KMS-11 (cell line): ENCODE measurements around the gene AKNA.

Experiments
- H2AFZ ChIP-seq: fragments of 200-600 bp; sonication (generic); 2 replicates; pipeline ENCODE4 v1.6.1; 2016; ENCODE audit warnings: antibody characterized with exemption, mixed run types, low read depth
- H3K27ac ChIP-seq: fragments of 200-600 bp; sonication (generic); 2 replicates; pipeline ENCODE4 v1.6.1; 2016; ENCODE audit warnings: mild to moderate bottlenecking, mixed run types
- H3K27me3 ChIP-seq: fragments of 200-600 bp; sonication (generic); 2 replicates; pipeline ENCODE4 v1.6.1; 2017; ENCODE audit warnings: mild to moderate bottlenecking, low read depth, mixed run types, moderate library complexity; ENCODE audit not compliant: insufficient read depth
- H3K36me3 ChIP-seq: fragments of 200-600 bp; sonication (generic); 2 replicates; pipeline ENCODE4 v1.6.1; 2017; ENCODE audit warnings: mild to moderate bottlenecking, mixed run types; ENCODE audit not compliant: insufficient read depth
- H3K4me1 ChIP-seq: fragments of 200-600 bp; sonication (generic); 2 replicates; pipeline ENCODE4 v1.6.1; 2016; ENCODE audit warnings: mild to moderate bottlenecking, low read depth, mixed run types; ENCODE audit not compliant: poor library complexity, severe bottlenecking
- H3K4me2 ChIP-seq: fragments of 200-600 bp; sonication (generic); 2 replicates; pipeline ENCODE4 v1.7.0; 2016; ENCODE audit warnings: mild to moderate bottlenecking, mixed run types
- H3K4me3 ChIP-seq: fragments of 200-600 bp; sonication (generic); IDR thresholded peaks from 2 replicates; pipeline ENCODE4 v1.6.1; 2017; ENCODE audit warnings: low read depth, low read length, mixed read lengths; ENCODE audit not compliant: insufficient read depth
- H3K79me2 ChIP-seq: fragments of 200-600 bp; sonication (generic); 2 replicates; pipeline ENCODE4 v1.6.1; 2016; ENCODE audit warnings: low read depth, mixed run types; ENCODE audit not compliant: insufficient read depth
- H3K9ac ChIP-seq: fragments of 200-600 bp; sonication (generic); 2 replicates; pipeline ENCODE4 v1.6.1; 2016; ENCODE audit warnings: mild to moderate bottlenecking, mixed run types
- H4K20me1 ChIP-seq: fragments of 200-600 bp; sonication (generic); 2 replicates; pipeline ENCODE4 v1.6.1; 2016; ENCODE audit warnings: mild to moderate bottlenecking, mixed run types; ENCODE audit not compliant: insufficient read depth
- TF ChIP-seq, protein P1 (sequence below): fragments of 200-600 bp; sonication (generic); conservative IDR thresholded peaks from 2 replicates; pipeline ENCODE4 v1.6.1; 2017; ENCODE audit warnings: low read depth, mild to moderate bottlenecking, antibody characterized with exemption, low read length, moderate library complexity, mixed read lengths

AKNA gene

DNA sequence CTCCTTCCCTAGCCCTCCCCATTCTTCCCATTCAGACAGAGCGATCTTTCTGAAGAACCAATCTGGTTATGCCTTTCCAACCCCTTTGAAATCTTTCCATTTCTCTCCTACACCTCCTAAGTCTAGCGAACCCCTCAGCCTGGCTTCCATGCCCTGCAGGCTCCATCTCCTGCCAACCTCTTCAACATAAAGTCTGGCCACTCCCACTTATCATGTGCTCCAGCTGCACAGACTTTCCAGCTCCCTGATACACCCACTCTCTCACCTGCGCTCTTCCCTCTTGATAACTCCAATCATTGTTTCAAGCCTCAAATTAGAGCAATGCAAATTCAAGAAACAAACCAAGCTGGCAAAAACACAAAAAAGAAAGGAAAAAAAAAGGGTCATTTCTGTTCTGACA lies 68.6 kb downstream of the AKNA start:
- Histone ChIP-seq H3K36me3 (no peaks in the 10 kb centered on the region), H3K4me3 (no peak overlapping the region), H3K79me2 (no peaks in the 10 kb centered on the region), H3K27ac (no peak overlapping the region), H2AFZ (no peak overlapping the region), H3K27me3 (no peaks in the 10 kb centered on the region), H3K9ac (no peak overlapping the region), H3K4me2 (no peak overlapping the region), H3K4me1 (peaks cover 9% of the 10 kb centered on the region), H4K20me1 (no peaks in the 10 kb centered on the region)
- TF ChIP-seq, protein P1, sequence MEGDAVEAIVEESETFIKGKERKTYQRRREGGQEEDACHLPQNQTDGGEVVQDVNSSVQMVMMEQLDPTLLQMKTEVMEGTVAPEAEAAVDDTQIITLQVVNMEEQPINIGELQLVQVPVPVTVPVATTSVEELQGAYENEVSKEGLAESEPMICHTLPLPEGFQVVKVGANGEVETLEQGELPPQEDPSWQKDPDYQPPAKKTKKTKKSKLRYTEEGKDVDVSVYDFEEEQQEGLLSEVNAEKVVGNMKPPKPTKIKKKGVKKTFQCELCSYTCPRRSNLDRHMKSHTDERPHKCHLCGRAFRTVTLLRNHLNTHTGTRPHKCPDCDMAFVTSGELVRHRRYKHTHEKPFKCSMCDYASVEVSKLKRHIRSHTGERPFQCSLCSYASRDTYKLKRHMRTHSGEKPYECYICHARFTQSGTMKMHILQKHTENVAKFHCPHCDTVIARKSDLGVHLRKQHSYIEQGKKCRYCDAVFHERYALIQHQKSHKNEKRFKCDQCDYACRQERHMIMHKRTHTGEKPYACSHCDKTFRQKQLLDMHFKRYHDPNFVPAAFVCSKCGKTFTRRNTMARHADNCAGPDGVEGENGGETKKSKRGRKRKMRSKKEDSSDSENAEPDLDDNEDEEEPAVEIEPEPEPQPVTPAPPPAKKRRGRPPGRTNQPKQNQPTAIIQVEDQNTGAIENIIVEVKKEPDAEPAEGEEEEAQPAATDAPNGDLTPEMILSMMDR, result no peak

DNA sequence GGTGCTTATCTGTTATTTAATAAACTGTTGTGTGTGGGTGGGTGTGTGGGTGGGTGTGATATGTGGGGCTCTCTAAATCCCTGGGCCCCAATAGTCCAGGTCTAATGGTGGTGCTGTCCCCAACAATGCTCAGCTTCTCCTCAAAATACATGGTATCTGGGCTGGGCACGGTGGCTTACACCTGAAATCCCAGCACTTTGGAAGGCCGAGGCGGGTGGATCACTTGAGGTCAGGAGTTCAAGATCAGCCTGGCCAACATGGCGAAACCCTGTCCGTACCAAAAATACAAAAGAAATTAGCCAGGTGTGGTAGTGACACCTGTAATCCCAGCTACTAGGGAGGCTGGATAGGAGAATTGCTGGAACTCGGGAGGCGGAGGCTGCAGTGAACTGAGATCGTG lies 69.4 kb downstream of the AKNA start:
- H3K36me3 ChIP-seq, result no peaks in the 10 kb centered on the region
- peaks cover 9% of the 10 kb centered on the region for H3K4me1 ChIP-seq
- H3K4me3 ChIP-seq, result no peak overlapping the region
- no peak overlapping the region for H3K9ac ChIP-seq
- H3K79me2 ChIP-seq, result no peaks in the 10 kb centered on the region
- no peaks in the 10 kb centered on the region for H3K27me3 ChIP-seq
- no peak overlapping the region for H3K27ac ChIP-seq
- no peaks in the 10 kb centered on the region for H4K20me1 ChIP-seq
- H3K4me2 ChIP-seq, result no peak overlapping the region
- TF ChIP-seq, protein P1, result no peak
- no peak overlapping the region for H2AFZ ChIP-seq

DNA sequence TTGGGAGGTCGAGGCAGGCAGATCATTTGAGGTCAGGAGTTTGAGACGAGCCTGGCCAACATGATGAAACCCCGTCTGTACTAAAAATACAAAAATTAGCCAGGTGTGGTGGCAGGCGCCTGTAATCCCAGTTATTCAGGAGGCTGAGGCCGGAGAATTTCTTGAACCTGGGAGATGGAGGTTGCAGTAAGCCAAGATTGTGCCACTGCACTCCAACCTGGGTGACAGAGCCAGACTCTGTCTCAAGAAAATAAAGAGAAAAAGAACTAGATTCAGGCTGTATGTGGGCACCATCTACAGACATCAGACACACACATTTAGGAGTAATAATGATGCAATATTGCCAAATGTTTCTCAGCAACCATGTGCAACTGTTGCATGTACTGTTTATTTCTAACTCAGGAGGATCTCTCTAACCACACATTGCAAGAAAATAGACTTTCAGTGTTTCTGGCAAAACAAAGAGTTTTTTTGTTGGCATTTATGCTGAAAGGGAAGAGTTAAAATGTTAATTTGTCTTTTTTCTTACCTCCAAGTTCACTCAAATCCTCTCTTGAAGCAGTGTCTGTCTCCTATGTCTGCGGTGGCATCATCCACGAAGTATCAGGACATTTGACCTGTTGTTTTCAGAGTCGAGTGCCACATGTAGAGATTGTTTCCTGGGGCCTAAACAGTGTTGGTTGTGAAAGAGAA lies 70.0 kb downstream of the AKNA start:
- TF ChIP-seq, protein P1, result no peak
- H3K4me1 ChIP-seq, result peaks cover 9% of the 10 kb centered on the region
- no peak overlapping the region for H3K4me3 ChIP-seq
- H2AFZ ChIP-seq, result no peak overlapping the region
- no peaks in the 10 kb centered on the region for H3K36me3 ChIP-seq
- H4K20me1 ChIP-seq, result no peaks in the 10 kb centered on the region
- H3K79me2 ChIP-seq, result no peaks in the 10 kb centered on the region
- H3K4me2 ChIP-seq, result no peak overlapping the region
- H3K27me3 ChIP-seq, result no peaks in the 10 kb centered on the region
- H3K9ac ChIP-seq, result no peak overlapping the region
- no peak overlapping the region for H3K27ac ChIP-seq

DNA sequence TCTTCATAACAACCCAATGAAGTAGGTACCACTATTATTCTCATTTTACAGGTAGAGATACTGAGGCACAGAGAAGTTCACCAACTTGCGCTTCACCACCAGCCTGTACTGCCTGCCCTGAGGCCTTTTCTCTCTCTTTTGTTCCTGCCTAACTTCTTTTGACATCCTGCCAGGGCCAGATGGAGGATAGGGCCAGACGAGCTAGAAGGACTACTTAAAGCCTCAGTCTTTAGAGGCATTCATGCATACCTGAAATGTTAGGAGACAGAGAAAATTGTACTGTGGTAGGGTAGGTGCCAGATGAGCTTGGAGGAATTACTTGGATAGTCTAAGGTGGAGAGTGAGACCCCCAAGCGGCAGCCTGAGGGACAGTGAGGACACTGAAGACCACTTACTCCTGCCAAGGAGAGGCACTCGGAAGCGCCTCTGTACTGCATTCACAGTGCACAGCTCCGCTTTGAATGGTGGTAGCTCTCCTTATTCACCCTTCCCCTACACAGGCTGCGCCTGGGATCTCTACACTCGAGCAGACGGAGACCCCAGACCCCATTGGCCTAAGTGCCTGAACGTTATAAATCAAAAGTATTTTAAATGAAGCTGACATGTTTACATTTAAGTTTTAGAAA lies 71.1 kb downstream of the AKNA start:
- no peak overlapping the region for H3K27ac ChIP-seq
- H3K27me3 ChIP-seq, result no peaks in the 10 kb centered on the region
- TF ChIP-seq, protein P1, result no peak
- no peak overlapping the region for H3K9ac ChIP-seq
- H3K79me2 ChIP-seq, result no peaks in the 10 kb centered on the region
- H4K20me1 ChIP-seq, result no peaks in the 10 kb centered on the region
- H2AFZ ChIP-seq, result no peak overlapping the region
- peaks cover 9% of the 10 kb centered on the region for H3K4me1 ChIP-seq
- H3K4me3 ChIP-seq, result no peak overlapping the region
- no peaks in the 10 kb centered on the region for H3K36me3 ChIP-seq
- H3K4me2 ChIP-seq, result no peak overlapping the region
